Mononuclear cell (primary cell): ENCODE data around the gene NPPB. TPM values are rescaled to one million over a fixed set of nuclear protein-coding genes. Genes with fewer than 3 reads are reported as not detected.

Experiments used
- H3K27me3 ChIP-seq: 2 replicates; pipeline ENCODE4 v1.6.0; 2011; ENCODE audit warnings: low read length, control low read depth; ENCODE audit not compliant: insufficient read depth
- H3K4me1 ChIP-seq: 2 replicates; pipeline ENCODE4 v1.5.1; 2011; ENCODE audit warnings: mild to moderate bottlenecking, low read length, control low read depth; ENCODE audit not compliant: insufficient read depth
- H3K4me3 ChIP-seq: 2 replicates; pipeline ENCODE4 v1.5.1; 2011; ENCODE audit warnings: mild to moderate bottlenecking, low read length, moderate library complexity
- H3K9me3 ChIP-seq: 2 replicates; pipeline ENCODE4 v1.5.1; 2011; ENCODE audit warnings: low read depth, mild to moderate bottlenecking, control low read depth, low read length
- total RNA-seq: library from RNA; depleted of rRNA; stranded (reverse); fragments of >200 nt; gene quantifications from one replicate; pipeline ENCODE4 v1.2.3, GENCODE V29; 2012

Gene NPPB
- total RNA-seq, 1 donor = not detected

GRCh38 chr1:11836955-11837766, 21.6 kb downstream of the NPPB start:
- Histone ChIP-seq H3K27me3 (no peaks in the 10 kb centered on the region), H3K4me1 (peaks cover 13% of the 10 kb centered on the region), H3K4me3 (no peak overlapping the region), H3K9me3 (no peaks in the 10 kb centered on the region)

DNA sequence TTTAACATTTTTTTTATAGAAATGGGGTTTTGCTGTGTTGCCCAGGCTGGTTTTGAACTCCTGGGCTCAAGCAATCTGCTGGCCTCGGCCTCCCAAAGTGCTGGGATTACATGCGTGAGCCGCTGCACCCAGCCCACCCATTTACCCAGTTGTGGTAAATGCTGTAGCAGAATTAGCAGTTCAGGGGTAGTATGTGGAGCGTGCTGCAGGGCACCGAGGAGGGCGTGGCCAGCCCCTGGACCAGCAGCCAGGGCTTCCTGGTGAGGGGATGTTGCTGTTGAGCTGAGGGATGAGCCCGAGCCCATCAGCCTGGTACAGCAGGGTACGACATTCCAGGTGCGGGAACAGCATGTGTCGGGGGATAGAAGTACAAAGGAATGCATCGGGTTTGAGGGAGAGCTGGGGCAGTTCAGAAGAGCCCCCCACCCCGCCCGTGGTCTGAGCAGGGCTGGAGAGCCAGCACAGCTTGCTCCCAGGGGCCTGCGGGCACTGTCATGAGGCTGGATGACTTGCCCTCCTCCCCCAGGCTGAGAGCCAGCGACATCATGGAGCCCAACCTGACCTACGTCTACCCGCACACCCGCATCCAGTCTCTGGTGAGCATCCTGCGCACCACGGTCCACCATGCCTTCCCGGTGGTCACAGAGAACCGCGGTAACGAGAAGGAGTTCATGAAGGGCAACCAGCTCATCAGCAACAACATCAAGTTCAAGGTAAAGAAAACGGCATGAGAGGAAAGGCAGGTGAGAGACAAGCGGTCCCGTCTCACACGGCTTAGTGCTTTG, 23.1 kb downstream of the NPPB start:
- H3K9me3 ChIP-seq = no peaks in the 10 kb centered on the region
- no peaks in the 10 kb centered on the region for H3K4me1 ChIP-seq
- H3K4me3 ChIP-seq = no peak overlapping the region
- no peaks in the 10 kb centered on the region for H3K27me3 ChIP-seq

GRCh38 chr1:11833900-11834299, 24.8 kb downstream of the NPPB start:
- Histone ChIP-seq H3K4me3 (no peak overlapping the region), H3K27me3 (no peaks in the 10 kb centered on the region), H3K9me3 (no peaks in the 10 kb centered on the region), H3K4me1 (no peaks in the 10 kb centered on the region)

GRCh38 chr1:11833497-11833896, 25.2 kb downstream of the NPPB start:
- no peaks in the 10 kb centered on the region for H3K27me3 ChIP-seq
- no peaks in the 10 kb centered on the region for H3K4me1 ChIP-seq
- H3K9me3 ChIP-seq = no peaks in the 10 kb centered on the region
- H3K4me3 ChIP-seq = no peak overlapping the region

DNA sequence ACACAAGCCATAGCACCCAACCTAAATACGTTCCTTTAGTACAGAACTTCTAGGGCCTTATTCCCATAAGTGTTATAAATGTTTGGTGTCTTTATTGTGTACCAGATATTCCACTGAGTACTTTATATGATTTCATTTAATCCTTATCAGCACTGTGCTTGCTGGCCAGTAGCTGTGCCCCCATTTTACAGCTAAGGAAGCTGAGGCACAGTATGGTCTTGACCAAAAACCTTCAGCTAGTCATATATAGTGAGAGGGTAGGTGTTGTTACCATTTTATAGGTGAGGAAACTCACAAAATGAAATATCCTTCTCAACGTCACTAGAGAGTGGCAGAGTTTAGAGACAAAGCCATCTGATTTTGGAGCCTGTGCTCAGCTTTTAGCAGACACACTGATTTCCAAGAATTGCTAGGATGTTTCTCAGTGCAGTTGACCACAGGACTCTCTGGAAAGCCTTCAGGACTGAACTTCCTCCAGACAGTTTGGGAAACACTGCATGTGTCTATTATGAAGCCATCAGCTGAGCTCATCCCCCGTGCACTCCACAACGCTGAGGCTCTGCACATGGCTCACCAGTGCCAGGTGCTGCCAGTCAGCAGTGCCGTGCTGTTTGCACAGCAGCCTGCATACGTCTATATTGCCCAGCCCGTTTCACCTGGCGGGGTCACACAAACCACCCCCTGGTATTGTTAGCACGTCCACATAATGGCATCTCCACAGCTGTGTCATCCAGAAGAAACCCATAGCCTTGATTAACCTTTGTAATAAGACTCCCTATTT, 26.6 kb downstream of the NPPB start:
- Histone ChIP-seq H3K4me1 (no peaks in the 10 kb centered on the region), H3K9me3 (no peaks in the 10 kb centered on the region), H3K27me3 (no peaks in the 10 kb centered on the region), H3K4me3 (no peak overlapping the region)

- no peaks in the 10 kb centered on the region for H3K4me1 ChIP-seq
- no peak overlapping the region for H3K4me3 ChIP-seq
- H3K27me3 ChIP-seq = no peaks in the 10 kb centered on the region
- no peaks in the 10 kb centered on the region for H3K9me3 ChIP-seq
These were observed 30.2 kb downstream of the NPPB start for GRCh38 chr1:11828511-11828910.

GRCh38 chr1:11826946-11827345, 31.8 kb downstream of the NPPB start:
- no peak overlapping the region for H3K4me3 ChIP-seq
- no peaks in the 10 kb centered on the region for H3K9me3 ChIP-seq
- H3K27me3 ChIP-seq = no peaks in the 10 kb centered on the region
- H3K4me1 ChIP-seq = no peaks in the 10 kb centered on the region

GRCh38 chr1:11825131-11825530, 33.6 kb downstream of the NPPB start:
- H3K4me3 ChIP-seq = no peak overlapping the region
- no peaks in the 10 kb centered on the region for H3K4me1 ChIP-seq
- no peaks in the 10 kb centered on the region for H3K9me3 ChIP-seq
- no peaks in the 10 kb centered on the region for H3K27me3 ChIP-seq

DNA sequence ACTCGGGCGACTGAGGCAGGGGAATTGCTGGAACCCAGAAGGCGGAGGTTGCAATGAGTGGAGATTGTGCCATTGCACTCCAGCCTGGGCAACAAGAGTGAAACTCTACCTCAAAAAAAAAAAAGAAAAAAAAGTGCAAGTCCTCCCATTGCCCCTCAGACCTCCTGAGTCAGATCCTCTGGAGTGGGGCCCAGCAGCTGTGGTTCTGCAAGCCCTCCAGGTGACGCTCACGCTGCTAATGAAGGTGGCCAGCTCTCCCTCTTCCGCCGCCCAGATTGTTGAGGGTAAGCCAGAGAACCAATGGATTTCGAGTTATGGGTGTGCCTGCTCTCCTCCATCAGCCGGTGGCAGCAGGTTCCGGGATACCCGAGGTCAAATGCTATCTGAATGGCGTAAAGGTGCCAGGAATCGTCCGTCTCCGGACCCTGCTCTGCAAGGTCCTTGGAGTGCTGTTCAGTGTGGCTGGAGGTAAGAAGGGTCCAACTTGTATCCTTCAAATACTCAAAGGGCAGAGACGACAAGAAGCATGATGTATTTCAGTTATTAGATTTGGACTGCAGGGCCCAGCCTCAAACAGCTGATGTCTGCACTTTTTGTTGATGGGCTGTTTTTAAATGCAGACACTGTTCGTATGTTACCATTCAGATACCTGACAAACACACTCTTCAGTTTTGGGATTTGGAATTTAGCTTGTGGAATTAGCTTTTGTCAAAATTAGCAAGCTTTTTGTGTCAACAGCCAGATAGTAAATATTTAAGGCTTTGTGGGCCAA, 35.2 kb downstream of the NPPB start:
- Histone ChIP-seq H3K4me1 (no peaks in the 10 kb centered on the region), H3K4me3 (no peak overlapping the region), H3K27me3 (no peaks in the 10 kb centered on the region), H3K9me3 (no peaks in the 10 kb centered on the region)

GRCh38 chr1:11822091-11822490, 36.7 kb downstream of the NPPB start:
- no peaks in the 10 kb centered on the region for H3K27me3 ChIP-seq
- no peak overlapping the region for H3K4me3 ChIP-seq

GRCh38 chr1:11817192-11817591, 41.6 kb downstream of the NPPB start:
- H3K9me3 ChIP-seq = no peaks in the 10 kb centered on the region
- H3K4me1 ChIP-seq = peaks cover 31% of the 10 kb centered on the region
- H3K27me3 ChIP-seq = no peaks in the 10 kb centered on the region
- H3K4me3 ChIP-seq = no peak overlapping the region

More at GRCh38 chr1:11822091-11822490, 36.7 kb downstream of the NPPB start:
- H3K9me3 ChIP-seq = no peaks in the 10 kb centered on the region
- no peaks in the 10 kb centered on the region for H3K4me1 ChIP-seq

- Histone ChIP-seq H3K4me3 (no peak overlapping the region), H3K4me1 (peaks cover 34% of the 10 kb centered on the region)
These were observed 45.7 kb downstream of the NPPB start for GRCh38 chr1:11813021-11813420.

More at GRCh38 chr1:11813021-11813420, 45.7 kb downstream of the NPPB start:
- Histone ChIP-seq H3K27me3 (no peaks in the 10 kb centered on the region), H3K9me3 (no peaks in the 10 kb centered on the region)
